CD4-positive, alpha-beta T cell treated with Interleukin-4 for 4 hours (primary cell): ENCODE data around the gene PPP1R15B.
A peak's percentile ranks its signal among the peaks of the same experiment; 100 is the strongest.

ENCODE experiments used
- DNase-seq: peaks from one replicate; pipeline ENCODE4 v3.0.0-alpha.2; 2020

Gene PPP1R15B

GRCh38 chr1:204419064-204419403 is 7.4 kb upstream of the PPP1R15B start:
- no peak for DNase-seq

GRCh38 chr1:204418174-204419063 is 6.8 kb upstream of the PPP1R15B start:
- DNase-seq: no peak

GRCh38 chr1:204417074-204417997 is 5.7 kb upstream of the PPP1R15B start:
- peak; percentile 31 for DNase-seq

GRCh38 chr1:204416589-204417073 is 5.0 kb upstream of the PPP1R15B start:
- DNase-seq: no peak

- no peak for DNase-seq
Measured at GRCh38 chr1:204415351-204415750, 3.7 kb upstream of the PPP1R15B start.

GRCh38 chr1:204414016-204414415 is 2.4 kb upstream of the PPP1R15B start:
- no peak for DNase-seq

- DNase-seq: no peak
Measured at GRCh38 chr1:204413170-204413535, 1.5 kb upstream of the PPP1R15B start.

- peak; percentile 33 for DNase-seq
Measured at GRCh38 chr1:204410688-204411450, 748 bp downstream of the PPP1R15B start.

- DNase-seq: no peak
Measured at GRCh38 chr1:204409836-204410687, 1.6 kb downstream of the PPP1R15B start.

GRCh38 chr1:204409123-204409522 is 2.5 kb downstream of the PPP1R15B start:
- DNase-seq: no peak

- no peak for DNase-seq
Measured at GRCh38 chr1:204408602-204409001, 3.0 kb downstream of the PPP1R15B start.

GRCh38 chr1:204408074-204408507 is 3.5 kb downstream of the PPP1R15B start:
- peak; percentile 30 for DNase-seq

- peak; percentile 27 for DNase-seq
Measured at GRCh38 chr1:204407295-204407971, 4.2 kb downstream of the PPP1R15B start.

GRCh38 chr1:204406621-204407020 is 5.0 kb downstream of the PPP1R15B start:
- DNase-seq: no peak

- DNase-seq: no peak
Measured at GRCh38 chr1:204405988-204406387, 5.6 kb downstream of the PPP1R15B start.

GRCh38 chr1:204404629-204405028 is 7.0 kb downstream of the PPP1R15B start:
- DNase-seq: no peak

GRCh38 chr1:204402391-204402790 is 9.2 kb downstream of the PPP1R15B start:
- DNase-seq: no peak

- DNase-seq: no peak
Measured at GRCh38 chr1:204401730-204402129, 9.9 kb downstream of the PPP1R15B start.

GRCh38 chr1:204400882-204401510 is 10.6 kb downstream of the PPP1R15B start:
- DNase-seq: no peak
